WERI-Rb-1 (cell line): ENCODE data around the gene TXK.

Experiments
- DNase-seq: peaks from one replicate; pipeline ENCODE4 v3.0.0-alpha.2; 2020
- H3K27ac ChIP-seq: fragments of 250-450 bp; sonication (Bioruptor Pico); 2 replicates; pipeline ENCODE4 v1.5.1; 2020; ENCODE audit warnings: mild to moderate bottlenecking, moderate library complexity
- H3K27me3 ChIP-seq: fragments of 250-450 bp; sonication (Bioruptor Pico); 2 replicates; pipeline ENCODE4 v1.5.1; 2021; ENCODE audit warnings: mild to moderate bottlenecking, low read depth, moderate library complexity; ENCODE audit not compliant: insufficient read depth, severe bottlenecking
- H3K36me3 ChIP-seq: fragments of 250-450 bp; sonication (Bioruptor Pico); 2 replicates; pipeline ENCODE4 v1.5.1; 2020; ENCODE audit warnings: mild to moderate bottlenecking, moderate library complexity
- H3K4me3 ChIP-seq: 2 replicates; pipeline ENCODE4 v1.5.1; 2011; ENCODE audit warnings: low read depth, mild to moderate bottlenecking, control low read depth, low read length
- H3K9me3 ChIP-seq: fragments of 250-450 bp; sonication (Bioruptor Pico); 2 replicates; pipeline ENCODE4 v1.5.1; 2021; ENCODE audit warnings: mild to moderate bottlenecking, moderate library complexity; ENCODE audit not compliant: severe bottlenecking
- TF ChIP-seq, protein P1 (sequence below): IDR thresholded peaks from 2 replicates; pipeline ENCODE4 v1.5.1; 2011; ENCODE audit warnings: low read depth, mild to moderate bottlenecking, control low read depth, inconsistent platforms, low read length

TXK gene

DNA sequence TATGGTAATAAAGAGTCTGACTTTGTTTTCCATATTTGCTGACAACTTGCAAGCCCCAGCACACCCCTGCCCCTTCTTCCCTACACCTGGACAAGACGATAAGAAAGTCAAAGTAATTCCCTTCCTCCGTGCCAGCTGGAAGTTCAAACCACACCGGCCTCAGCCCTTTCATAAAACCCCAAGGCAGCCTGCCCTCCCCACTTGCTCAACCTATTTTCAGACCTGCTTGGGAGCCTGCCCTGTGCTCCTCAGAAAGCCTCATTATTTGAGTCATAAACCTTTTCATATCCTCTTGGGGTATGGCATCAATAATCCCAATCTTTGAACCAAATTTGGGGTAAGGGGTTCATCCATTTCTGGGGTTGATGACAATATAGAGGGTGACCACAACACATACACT is 88.0 kb downstream of the TXK start:
- Histone ChIP-seq H3K4me3 (no peak overlapping the region), H3K9me3 (no peaks in the 10 kb centered on the region), H3K27ac (no peak overlapping the region), H3K27me3 (no peaks in the 10 kb centered on the region), H3K36me3 (no peaks in the 10 kb centered on the region)
- no peak for DNase-seq
- TF ChIP-seq, protein P1, sequence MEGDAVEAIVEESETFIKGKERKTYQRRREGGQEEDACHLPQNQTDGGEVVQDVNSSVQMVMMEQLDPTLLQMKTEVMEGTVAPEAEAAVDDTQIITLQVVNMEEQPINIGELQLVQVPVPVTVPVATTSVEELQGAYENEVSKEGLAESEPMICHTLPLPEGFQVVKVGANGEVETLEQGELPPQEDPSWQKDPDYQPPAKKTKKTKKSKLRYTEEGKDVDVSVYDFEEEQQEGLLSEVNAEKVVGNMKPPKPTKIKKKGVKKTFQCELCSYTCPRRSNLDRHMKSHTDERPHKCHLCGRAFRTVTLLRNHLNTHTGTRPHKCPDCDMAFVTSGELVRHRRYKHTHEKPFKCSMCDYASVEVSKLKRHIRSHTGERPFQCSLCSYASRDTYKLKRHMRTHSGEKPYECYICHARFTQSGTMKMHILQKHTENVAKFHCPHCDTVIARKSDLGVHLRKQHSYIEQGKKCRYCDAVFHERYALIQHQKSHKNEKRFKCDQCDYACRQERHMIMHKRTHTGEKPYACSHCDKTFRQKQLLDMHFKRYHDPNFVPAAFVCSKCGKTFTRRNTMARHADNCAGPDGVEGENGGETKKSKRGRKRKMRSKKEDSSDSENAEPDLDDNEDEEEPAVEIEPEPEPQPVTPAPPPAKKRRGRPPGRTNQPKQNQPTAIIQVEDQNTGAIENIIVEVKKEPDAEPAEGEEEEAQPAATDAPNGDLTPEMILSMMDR: no peak

DNA sequence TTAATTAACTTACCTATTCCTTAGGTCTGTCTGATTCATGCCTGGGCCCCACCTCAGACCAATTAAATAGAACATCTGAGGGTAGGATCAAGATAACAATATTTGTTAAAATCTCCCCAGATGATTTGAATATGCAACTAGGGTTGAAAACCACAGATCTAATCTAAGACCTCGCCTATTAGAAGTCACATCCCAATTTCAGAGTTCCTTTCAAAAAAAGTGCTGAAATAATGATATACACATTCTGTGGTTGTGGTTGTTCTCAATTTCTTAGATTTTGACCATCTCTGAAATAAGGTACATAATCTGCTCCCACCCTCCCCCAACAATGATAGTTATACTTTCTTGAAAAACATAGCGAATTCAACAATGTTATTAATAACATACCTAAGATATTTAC is 89.8 kb downstream of the TXK start:
- DNase-seq: no peak
- Histone ChIP-seq H3K27ac (no peak overlapping the region), H3K4me3 (no peak overlapping the region), H3K27me3 (no peaks in the 10 kb centered on the region), H3K36me3 (no peaks in the 10 kb centered on the region), H3K9me3 (no peaks in the 10 kb centered on the region)
- TF ChIP-seq, protein P1: no peak

DNA sequence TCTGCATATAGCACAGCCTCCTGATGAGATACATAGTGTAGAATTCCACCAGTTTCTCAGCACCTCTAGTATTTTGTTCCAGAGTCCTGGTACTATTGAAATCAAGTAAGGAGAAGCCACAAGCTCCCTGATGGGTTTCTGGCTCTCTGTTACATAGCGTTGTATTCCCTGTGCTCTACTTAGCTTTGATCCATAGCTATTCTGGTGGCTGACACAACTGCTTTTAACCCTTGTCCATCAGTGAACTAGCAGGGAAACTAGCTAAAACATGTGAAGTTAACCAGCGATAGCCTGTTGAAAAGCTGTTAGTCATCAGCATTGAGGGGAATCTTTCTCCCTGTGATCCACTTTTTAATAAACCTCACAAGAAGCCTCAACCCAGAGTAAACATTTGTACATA is 90.5 kb downstream of the TXK start:
- no peaks in the 10 kb centered on the region for H3K36me3 ChIP-seq
- H3K4me3 ChIP-seq: no peak overlapping the region
- no peak for DNase-seq
- TF ChIP-seq, protein P1: no peak
- H3K9me3 ChIP-seq: no peaks in the 10 kb centered on the region
- no peaks in the 10 kb centered on the region for H3K27me3 ChIP-seq
- no peak overlapping the region for H3K27ac ChIP-seq

DNA sequence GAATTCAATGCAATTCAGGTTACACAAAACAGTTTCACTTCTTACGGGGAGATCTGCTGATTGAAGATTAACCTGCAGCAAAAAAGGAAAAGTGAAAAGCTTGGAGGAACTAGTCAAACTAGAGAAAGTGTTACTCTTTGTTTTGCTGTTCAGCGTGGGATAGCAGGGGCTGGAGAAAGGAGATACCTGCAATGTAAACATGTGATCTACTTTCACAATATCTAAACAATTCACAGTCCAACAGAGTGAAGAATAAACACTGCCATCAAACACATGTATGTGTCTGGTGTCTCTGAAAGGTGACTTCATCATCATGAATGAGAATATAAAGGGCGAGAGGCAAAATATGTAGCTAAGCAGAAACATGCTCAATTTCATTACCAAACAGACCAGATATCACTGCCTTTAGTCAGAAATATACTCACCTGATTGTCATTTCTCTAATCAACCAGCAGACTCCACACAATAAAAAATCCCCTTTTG is 91.0 kb downstream of the TXK start:
- Histone ChIP-seq H3K27ac (no peak overlapping the region), H3K4me3 (no peak overlapping the region), H3K9me3 (no peaks in the 10 kb centered on the region), H3K27me3 (no peaks in the 10 kb centered on the region), H3K36me3 (no peaks in the 10 kb centered on the region)
- TF ChIP-seq, protein P1: no peak
- no peak for DNase-seq

DNA sequence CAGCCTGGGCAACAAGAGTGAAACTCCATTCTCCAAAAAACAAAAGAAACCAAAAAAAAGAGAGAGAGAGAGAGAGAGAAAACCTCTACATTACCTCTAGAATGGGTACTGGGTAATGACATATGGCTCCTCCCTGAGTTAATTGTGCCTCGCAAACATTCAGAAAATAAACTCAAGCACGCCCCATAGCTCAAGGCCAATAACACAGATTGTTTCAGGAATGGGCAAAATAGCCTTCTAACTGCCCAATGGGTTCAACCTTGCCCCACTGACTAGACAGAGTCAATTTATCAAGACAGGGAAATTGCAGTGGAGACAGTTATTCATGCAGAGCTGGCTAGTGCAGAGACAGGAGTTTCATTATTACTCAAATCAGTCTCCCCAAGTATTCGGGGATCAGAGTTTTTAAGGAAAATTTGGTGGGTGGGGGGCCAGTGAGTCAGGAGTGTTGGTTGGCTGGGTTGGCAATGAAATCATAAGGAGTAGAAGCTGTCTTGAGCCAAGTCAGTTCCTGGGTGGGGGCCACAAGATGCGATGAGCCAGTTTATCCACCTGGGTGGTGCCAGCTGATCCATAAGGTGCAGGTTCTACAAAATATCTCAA is 92.4 kb downstream of the TXK start:
- Histone ChIP-seq H3K36me3 (no peaks in the 10 kb centered on the region), H3K27me3 (no peaks in the 10 kb centered on the region), H3K27ac (no peak overlapping the region), H3K9me3 (no peaks in the 10 kb centered on the region), H3K4me3 (no peak overlapping the region)
- no peak for DNase-seq
- TF ChIP-seq, protein P1: no peak

DNA sequence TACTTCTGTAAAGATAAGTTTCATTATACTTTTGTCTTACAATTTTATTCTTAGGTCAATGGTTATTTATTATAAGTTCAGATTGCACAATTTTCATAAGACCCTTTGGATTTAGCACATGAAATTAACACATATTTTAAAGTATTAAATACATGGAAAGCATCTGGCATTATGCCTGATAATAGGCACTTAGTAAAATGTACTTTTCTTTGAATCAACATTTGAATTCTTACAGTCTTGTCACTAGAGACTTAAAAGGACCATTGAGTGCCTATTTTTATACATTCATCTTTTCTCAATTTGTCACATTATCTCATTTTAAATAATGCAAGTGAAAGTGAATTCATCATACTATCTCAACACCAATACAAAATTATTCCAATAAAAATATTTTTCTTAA is 94.5 kb downstream of the TXK start:
- DNase-seq: no peak
- TF ChIP-seq, protein P1: no peak
- Histone ChIP-seq H3K36me3 (no peaks in the 10 kb centered on the region), H3K27ac (no peak overlapping the region), H3K9me3 (no peaks in the 10 kb centered on the region), H3K4me3 (no peak overlapping the region), H3K27me3 (no peaks in the 10 kb centered on the region)
